Lower lobe of right lung (tissue), 2 donors: Measurements from ENCODE around the gene MPP7. TPM values are rescaled to one million over a fixed set of nuclear protein-coding genes. Genes with fewer than 3 reads are reported as not detected.
A peak's percentile ranks its signal among the peaks of the same experiment; 100 is the strongest.

Experiments used
- ATAC-seq, 2 donors: fragments of 200-7000 bp; cut with Tn5 transposase; one replicate each; pipeline ENCODE4 v1.9.1; 2020 to 2022; ENCODE audit warnings: mild to moderate bottlenecking in 2 of 2, moderate library complexity in 2 of 2
- DNase-seq: peaks from one replicate; pipeline ENCODE4 v3.0.0-alpha.2; 2020
- H3K27ac ChIP-seq: fragments of 200-600 bp; one replicate; pipeline ENCODE4 v1.8.0; 2022
- H3K27me3 ChIP-seq: fragments of 200-600 bp; one replicate; pipeline ENCODE4 v1.8.0; 2022; ENCODE audit warnings: low read depth
- H3K36me3 ChIP-seq: fragments of 200-600 bp; one replicate; pipeline ENCODE4 v1.8.0; 2022; ENCODE audit warnings: mild to moderate bottlenecking
- H3K4me1 ChIP-seq: fragments of 200-600 bp; one replicate; pipeline ENCODE4 v1.8.0; 2022
- H3K4me3 ChIP-seq: fragments of 200-600 bp; one replicate; pipeline ENCODE4 v1.8.0; 2022; ENCODE audit warnings: mild to moderate bottlenecking
- H3K9me3 ChIP-seq: fragments of 200-600 bp; one replicate; pipeline ENCODE4 v1.8.0; 2022
- CTCF ChIP-seq: fragments of 200-600 bp; IDR thresholded peaks from one replicate; pipeline ENCODE4 v1.8.0; 2022; ENCODE audit warnings: antibody characterized with exemption, mild to moderate bottlenecking
- intact Hi-C: fragments of 100-400 bp; cut with DNase I; formaldehyde crosslinking; loops from one replicate; pipeline ENCODE4 v1.11.0; 2022
- total RNA-seq: library from RNA; stranded (reverse); fragmentation: NEBNext Ultra II Directional; extraction: Animal tissue kit (Norgen Biotek cat#: 25700); gene quantifications from one replicate; pipeline ENCODE4 v1.2.1, GENCODE V29; 2021
- donor health status: DM: no; HTN: yes; CAD: no; lungs with severe emphysema.

MPP7 gene
- total RNA-seq, 1 donor from 2014 or later: 33.9 TPM

GRCh38 chr10:28316696-28317095, 13.8 kb upstream of the MPP7 start:
- no peaks in the 10 kb centered on the region for H3K27me3 ChIP-seq
- no peaks in the 10 kb centered on the region for H3K9me3 ChIP-seq
- no peaks in the 10 kb centered on the region for H3K36me3 ChIP-seq
- intact Hi-C loops: no loop called here
- DNase-seq: no peak
- H3K4me3 ChIP-seq: no peak overlapping the region
- TF ChIP-seq CTCF: no peak
- H3K4me1 ChIP-seq: no peaks in the 10 kb centered on the region
- no peak overlapping the region for H3K27ac ChIP-seq
- no peak for ATAC-seq

GRCh38 chr10:28315140-28315539, 12.3 kb upstream of the MPP7 start:
- DNase-seq: no peak
- Histone ChIP-seq H3K27me3 (no peaks in the 10 kb centered on the region), H3K36me3 (no peaks in the 10 kb centered on the region), H3K9me3 (no peaks in the 10 kb centered on the region), H3K4me3 (no peak overlapping the region), H3K4me1 (no peaks in the 10 kb centered on the region), H3K27ac (no peak overlapping the region)
- ATAC-seq: no peak
- intact Hi-C loops: no loop called here
- TF ChIP-seq CTCF: no peak

- no peak for TF ChIP-seq CTCF
- H3K36me3 ChIP-seq: no peaks in the 10 kb centered on the region
- H3K27me3 ChIP-seq: no peaks in the 10 kb centered on the region
- H3K27ac ChIP-seq: no peak overlapping the region
- no peak for DNase-seq
- no peak overlapping the region for H3K4me3 ChIP-seq
- H3K9me3 ChIP-seq: no peaks in the 10 kb centered on the region
- intact Hi-C loops: no loop called here
- ATAC-seq: no peak
- no peaks in the 10 kb centered on the region for H3K4me1 ChIP-seq
Measured at GRCh38 chr10:28314211-28314610, 11.3 kb upstream of the MPP7 start.

- H3K27ac ChIP-seq: no peak overlapping the region
- no peaks in the 10 kb centered on the region for H3K9me3 ChIP-seq
- no peaks in the 10 kb centered on the region for H3K36me3 ChIP-seq
- ATAC-seq: no peak
- DNase-seq: no peak
- H3K27me3 ChIP-seq: no peaks in the 10 kb centered on the region
- intact Hi-C loops: no loop called here
- no peaks in the 10 kb centered on the region for H3K4me1 ChIP-seq
- H3K4me3 ChIP-seq: no peak overlapping the region
- no peak for TF ChIP-seq CTCF
Measured at GRCh38 chr10:28312572-28312971, 9.7 kb upstream of the MPP7 start.

- H3K4me1 ChIP-seq: no peaks in the 10 kb centered on the region
- no peak overlapping the region for H3K4me3 ChIP-seq
- no peak for TF ChIP-seq CTCF
- no peaks in the 10 kb centered on the region for H3K36me3 ChIP-seq
- DNase-seq: no peak
- no peak for ATAC-seq
- no peaks in the 10 kb centered on the region for H3K9me3 ChIP-seq
- H3K27me3 ChIP-seq: no peaks in the 10 kb centered on the region
- intact Hi-C loops: no loop called here
- no peak overlapping the region for H3K27ac ChIP-seq
Measured at GRCh38 chr10:28311104-28311503, 8.2 kb upstream of the MPP7 start.

GRCh38 chr10:28307267-28307666, 4.4 kb upstream of the MPP7 start:
- no peaks in the 10 kb centered on the region for H3K9me3 ChIP-seq
- ATAC-seq (peak in 1 of 2 donors; percentile 0), DNase-seq (no peak)
- H3K27ac ChIP-seq: no peak overlapping the region
- no peaks in the 10 kb centered on the region for H3K36me3 ChIP-seq
- intact Hi-C loops: no loop called here
- H3K4me3 ChIP-seq: no peak overlapping the region
- TF ChIP-seq CTCF: no peak
- peaks cover 11% of the 10 kb centered on the region for H3K4me1 ChIP-seq
- H3K27me3 ChIP-seq: no peaks in the 10 kb centered on the region
